ENCODE data around the gene CEPT1. TPM values are rescaled to one million over a fixed set of nuclear protein-coding genes. Genes with fewer than 3 reads are reported as not detected.

Gene CEPT1
- total RNA-seq, 2 experiments from 2014 or later: 23.9 to 28.8 TPM

DNA sequence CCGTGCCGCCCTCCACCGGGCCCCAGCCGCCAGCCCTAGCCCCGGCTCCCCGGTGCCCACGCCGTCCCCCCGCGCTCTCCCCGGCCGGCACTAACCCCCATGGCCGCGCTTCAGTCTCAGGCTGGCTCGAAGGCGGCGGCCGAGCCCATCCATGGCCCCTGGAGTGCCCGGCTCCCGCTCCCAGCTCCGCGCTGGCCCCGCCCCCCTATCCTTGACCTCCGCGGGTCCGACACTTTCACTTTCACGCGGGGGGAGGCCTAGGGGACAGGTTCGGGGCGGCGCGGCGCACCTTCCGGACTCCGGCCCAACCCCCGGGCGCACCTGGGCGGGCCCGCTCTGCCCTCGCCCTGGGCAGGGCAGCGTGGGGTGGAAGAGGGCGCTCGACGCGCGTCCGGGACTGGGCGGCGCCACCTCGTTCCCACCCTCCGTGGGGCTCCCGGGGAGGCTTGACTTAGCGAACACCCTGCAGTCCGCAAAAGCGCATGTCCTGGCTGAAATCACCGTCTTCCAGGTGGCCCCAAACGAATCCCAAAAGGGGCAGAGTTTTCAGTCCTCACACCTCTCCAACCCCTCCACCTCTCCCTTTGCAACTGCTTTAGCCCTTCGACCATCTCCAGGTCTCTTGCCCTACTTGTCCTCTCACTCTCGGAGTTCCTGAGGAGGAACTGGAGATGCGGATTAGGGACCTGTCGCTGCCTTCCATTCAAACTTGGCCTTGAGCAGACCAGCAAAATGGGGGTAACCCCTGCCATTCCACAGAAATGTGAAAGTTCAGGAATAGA, 64.4 kb downstream of the CEPT1 start:
- CTCF ChIA-PET: interaction anchor here (1.5 to 7.8 kb wide), 2 partner anchors 13 to 19 kb away, joined by 6 to 143 read pairs; no protein-coding TSS in a partner anchor

DNA sequence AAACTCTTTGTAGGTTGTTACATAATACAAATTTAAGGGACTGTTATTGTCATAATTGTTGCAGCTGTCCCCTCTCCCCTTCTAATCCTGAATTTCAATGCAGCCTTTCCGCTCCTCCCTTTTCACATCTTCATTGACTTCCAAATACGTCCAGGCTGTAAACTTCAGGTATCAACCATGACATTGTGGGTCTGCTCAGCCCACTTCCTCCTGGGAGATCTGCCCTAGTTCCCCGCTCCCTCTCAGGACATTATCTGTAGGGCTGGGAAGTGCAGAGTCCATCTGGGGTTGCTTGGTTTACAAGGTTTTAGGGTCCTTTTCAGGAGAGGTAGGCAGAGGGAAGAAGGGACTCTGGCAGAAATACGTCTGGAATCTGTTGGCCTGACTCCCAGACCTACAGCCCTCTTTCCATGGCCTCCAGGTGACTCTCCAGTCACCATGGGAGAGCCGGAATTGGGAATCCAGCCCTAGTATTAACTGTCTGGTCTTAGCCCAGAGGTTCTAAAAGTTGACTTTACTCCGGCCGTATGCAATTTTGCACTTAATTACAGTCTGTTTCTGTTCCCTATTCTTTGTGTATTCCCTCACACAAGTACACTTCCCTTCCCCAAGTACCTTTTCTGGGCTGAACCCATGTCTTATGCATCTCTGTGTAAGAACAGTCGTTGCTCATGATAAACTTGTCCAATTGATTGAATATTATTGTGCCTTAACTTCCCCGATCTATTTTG, 65.1 kb downstream of the CEPT1 start:
- Mint-ChIP-seq H3K4me3 (peak overlapping the region; percentile 67), H3K27me3 (no peaks in the 10 kb centered on the region), H3K27ac (peak overlapping the region; percentile 79), H3K4me1 (ENCODE audit: low read depth) (peaks cover 38% of the 10 kb centered on the region), H3K9me3 (no peaks in the 10 kb centered on the region), H3K36me3 (peaks cover 5% of the 10 kb centered on the region)
- POLR2A ChIA-PET: no interaction called here
- intact Hi-C loops (cut with micrococcal nuclease): loop anchor here (1.0 to 10.0 kb wide), 6 partner anchors 10 to 552 kb away; partner anchors contain the start of genes ATP5PB, DDX20, LRIF1 and WDR77
- CTCF ChIA-PET: interaction anchor here (7.8 kb wide), 1 partner anchor 13 kb away, joined by 143 read pairs; no protein-coding TSS in a partner anchor
- no peak for DNase-seq

More for the DNA sequence above, 64.4 kb downstream of the CEPT1 start:
- peak overlapping the region; percentile 92 for H3K4me3 Mint-ChIP-seq
- peak overlapping the region; percentile 97 for H3K27ac Mint-ChIP-seq
- no peaks in the 10 kb centered on the region for H3K9me3 Mint-ChIP-seq
- POLR2A ChIA-PET: interaction anchor here (1.0 to 13.7 kb wide), 3 partner anchors 9 to 13 kb away, joined by 4 to 256 read pairs (median 12); no protein-coding TSS in a partner anchor
- H3K36me3 Mint-ChIP-seq: peaks cover 12% of the 10 kb centered on the region
- peaks cover 38% of the 10 kb centered on the region for H3K4me1 Mint-ChIP-seq (ENCODE audit: low read depth)
- H3K27me3 Mint-ChIP-seq: no peaks in the 10 kb centered on the region
- intact Hi-C loops (cut with micrococcal nuclease): loop anchor here (1.0 to 10.0 kb wide), 6 partner anchors 11 to 553 kb away; partner anchors contain the start of genes ATP5PB, DDX20, LRIF1 and WDR77
- DNase-seq: peak; percentile 79

DNA sequence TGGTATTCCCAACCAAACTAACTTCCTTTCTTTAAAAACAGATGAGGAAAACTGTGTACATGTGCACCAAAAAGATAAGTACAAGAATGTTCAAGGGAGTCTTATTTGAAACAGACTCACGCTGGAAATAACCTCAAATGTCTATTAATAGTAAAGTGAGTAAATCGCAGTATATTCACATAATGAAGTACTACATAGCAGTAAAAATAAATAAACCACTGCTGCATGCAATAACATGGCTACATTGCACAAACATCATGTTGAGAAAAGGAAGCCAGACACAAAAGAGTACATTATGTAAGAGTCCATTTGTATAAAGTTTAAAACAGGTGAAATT, 65.7 kb downstream of the CEPT1 start:
- H3K27ac Mint-ChIP-seq: no peak overlapping the region
- intact Hi-C loops (cut with micrococcal nuclease): loop anchor here (10.0 kb wide), 1 partner anchor 241 kb away; the partner anchor contains the start of gene LRIF1
- H3K4me1 Mint-ChIP-seq (ENCODE audit: low read depth): peaks cover 37% of the 10 kb centered on the region
- DNase-seq: no peak
- H3K27me3 Mint-ChIP-seq: no peaks in the 10 kb centered on the region
- H3K9me3 Mint-ChIP-seq: no peaks in the 10 kb centered on the region
- no peak overlapping the region for H3K4me3 Mint-ChIP-seq
- H3K36me3 Mint-ChIP-seq: peaks cover under 1% of the 10 kb centered on the region
- CTCF ChIA-PET: no interaction called here
- POLR2A ChIA-PET: no interaction called here

DNA sequence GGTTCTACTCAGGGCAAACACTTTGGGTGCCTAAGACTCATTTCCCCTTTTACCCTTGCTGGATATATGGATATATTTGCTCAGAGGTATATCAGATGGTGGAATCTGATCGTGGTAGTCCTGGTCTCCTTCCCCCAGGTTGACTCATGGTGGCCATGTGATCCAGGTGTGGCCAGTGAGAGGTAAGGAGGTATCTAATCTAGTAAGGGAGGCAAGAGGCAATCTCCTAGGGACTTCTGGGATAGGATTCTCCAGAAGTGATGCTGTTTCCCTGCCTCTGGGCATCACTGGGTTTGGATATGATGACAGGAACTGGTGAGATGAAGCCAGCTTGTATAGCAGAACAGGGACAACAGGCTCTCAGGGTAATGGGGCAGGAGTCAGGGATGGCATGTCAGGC, 68.9 kb downstream of the CEPT1 start:
- DNase-seq: no peak
- intact Hi-C loops (cut with micrococcal nuclease): loop anchor here (10.0 kb wide), 1 partner anchor 244 kb away; the partner anchor contains the start of gene LRIF1
- Mint-ChIP-seq H3K36me3 (no peaks in the 10 kb centered on the region), H3K9me3 (no peaks in the 10 kb centered on the region), H3K27me3 (no peaks in the 10 kb centered on the region), H3K4me1 (ENCODE audit: low read depth) (peaks cover 35% of the 10 kb centered on the region), H3K27ac (no peak overlapping the region), H3K4me3 (no peak overlapping the region)
- ChIA-PET POLR2A (no interaction called here), CTCF (no interaction called here)

DNA sequence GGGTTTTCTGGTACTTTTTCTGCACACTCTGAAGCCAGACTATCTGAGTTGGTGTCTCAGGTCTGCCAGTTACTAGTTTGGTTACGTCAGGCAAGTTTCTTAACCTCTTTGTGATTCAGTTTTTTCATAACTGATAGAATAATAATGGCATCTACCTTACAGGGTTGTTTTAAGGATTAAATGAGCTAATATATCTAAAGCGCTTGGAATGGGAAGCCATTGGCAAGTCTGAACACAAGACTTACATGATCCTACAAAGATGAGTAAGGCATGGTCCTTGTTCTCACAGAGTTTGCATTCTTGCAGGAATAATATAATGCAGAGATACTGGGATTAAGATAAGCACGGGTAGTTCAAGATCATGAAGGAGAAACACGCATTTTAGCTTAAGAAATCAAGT, 69.6 kb downstream of the CEPT1 start:
- intact Hi-C loops (cut with micrococcal nuclease): loop anchor here (10.0 kb wide), 2 partner anchors 245 to 875 kb away; partner anchors contain the start of genes LRIF1 and RBM15
- Mint-ChIP-seq H3K4me3 (no peak overlapping the region), H3K36me3 (no peaks in the 10 kb centered on the region), H3K9me3 (no peaks in the 10 kb centered on the region), H3K4me1 (ENCODE audit: low read depth) (peaks cover 41% of the 10 kb centered on the region), H3K27ac (no peak overlapping the region), H3K27me3 (no peaks in the 10 kb centered on the region)
- CTCF ChIA-PET: no interaction called here
- no peak for DNase-seq
- POLR2A ChIA-PET: no interaction called here

DNA sequence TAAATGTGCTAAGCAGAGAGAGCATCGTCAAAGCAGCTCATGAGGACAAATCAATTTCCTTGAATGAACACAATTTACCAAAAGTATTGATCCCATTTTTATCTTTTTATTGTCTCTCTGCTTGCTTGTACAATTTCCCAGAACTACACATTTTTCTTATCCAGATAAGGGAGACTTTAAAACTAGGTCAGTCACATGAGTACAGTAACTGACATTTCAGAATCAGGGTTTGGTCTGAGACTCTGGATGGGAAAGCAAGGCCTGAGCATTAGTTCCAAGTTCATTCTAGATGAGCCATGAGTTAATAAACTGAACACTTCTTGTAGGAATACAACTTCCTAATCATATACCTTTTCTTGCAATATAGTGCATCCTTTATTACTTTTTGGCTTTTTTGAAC, 71.9 kb downstream of the CEPT1 start:
- no peaks in the 10 kb centered on the region for H3K9me3 Mint-ChIP-seq
- POLR2A ChIA-PET: no interaction called here
- H3K36me3 Mint-ChIP-seq: no peaks in the 10 kb centered on the region
- intact Hi-C loops (cut with micrococcal nuclease): loop anchor here (10.0 kb wide), 1 partner anchor 877 kb away; the partner anchor contains the start of gene RBM15
- CTCF ChIA-PET: no interaction called here
- H3K27me3 Mint-ChIP-seq: peaks cover 3% of the 10 kb centered on the region
- H3K4me3 Mint-ChIP-seq: no peak overlapping the region
- H3K4me1 Mint-ChIP-seq (ENCODE audit: low read depth): peaks cover 50% of the 10 kb centered on the region
- H3K27ac Mint-ChIP-seq: no peak overlapping the region
- no peak for DNase-seq

DNA sequence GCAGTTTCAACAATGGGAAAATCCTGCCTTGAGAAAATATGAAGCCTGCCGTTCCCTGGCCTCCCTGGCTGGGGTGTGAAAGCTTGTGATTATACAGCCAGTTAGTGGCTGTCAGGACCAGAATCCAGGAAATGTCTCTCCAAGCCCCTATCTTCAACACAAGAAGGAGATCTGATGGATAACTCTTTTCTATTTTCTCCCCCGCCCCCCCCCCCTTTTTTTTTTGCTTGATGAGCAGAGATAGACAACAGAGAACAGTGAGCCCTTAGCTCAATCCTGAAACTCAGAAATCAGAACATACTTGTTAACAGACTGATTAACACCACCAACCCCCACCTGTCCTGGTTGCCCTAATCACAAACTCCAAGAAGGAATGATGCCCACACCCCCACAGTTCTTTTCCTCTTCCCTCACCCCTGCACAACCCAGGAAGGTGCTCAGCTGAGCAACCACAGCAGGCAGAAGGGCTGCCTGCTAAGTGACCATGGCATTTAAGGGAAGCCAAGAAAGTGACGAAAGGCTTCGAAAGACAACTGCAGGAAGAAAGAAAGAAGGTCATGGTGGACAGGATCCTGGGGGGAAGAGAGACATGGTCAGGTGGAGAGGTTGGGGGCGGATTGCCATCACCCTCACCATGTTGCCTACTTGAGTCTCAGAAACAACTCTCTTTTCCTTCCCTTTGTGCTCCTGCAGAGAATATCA, 72.8 kb downstream of the CEPT1 start:
- POLR2A ChIA-PET: no interaction called here
- DNase-seq: no peak
- Mint-ChIP-seq H3K27ac (peak overlapping the region; percentile 95), H3K27me3 (peaks cover 3% of the 10 kb centered on the region), H3K9me3 (no peaks in the 10 kb centered on the region), H3K4me3 (no peak overlapping the region), H3K4me1 (ENCODE audit: low read depth) (peaks cover 59% of the 10 kb centered on the region), H3K36me3 (no peaks in the 10 kb centered on the region)
- intact Hi-C loops (cut with micrococcal nuclease): loop anchor here (10.0 kb wide), 1 partner anchor 878 kb away; the partner anchor contains the start of gene RBM15
- CTCF ChIA-PET: no interaction called here

DNA sequence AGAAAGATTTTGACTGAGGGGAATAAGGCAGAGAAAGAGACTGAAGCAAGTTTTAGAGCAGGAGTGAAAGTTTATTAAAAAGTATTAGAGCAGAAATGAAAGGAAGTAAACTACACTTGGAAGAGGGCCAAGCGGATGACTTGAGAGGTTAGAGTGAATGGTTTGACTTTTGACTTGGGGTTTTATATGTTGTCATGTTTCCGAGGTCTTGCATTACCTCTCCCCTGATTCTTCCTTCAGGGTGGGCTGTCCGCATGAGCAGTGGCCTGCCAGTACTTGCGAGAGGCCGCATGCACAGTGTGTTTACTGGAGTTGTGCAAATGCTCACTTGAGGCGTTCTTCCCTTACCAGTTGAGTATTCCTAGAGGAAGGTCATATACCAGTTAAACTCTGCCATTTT, 73.4 kb downstream of the CEPT1 start:
- ChIA-PET CTCF (interaction anchor here (1.8 to 8.8 kb wide), 3 partner anchors 10 to 187 kb away, joined by 11 to 143 read pairs (median 15); partner anchors contain the start of gene DENND2D), POLR2A (interaction anchor here (1.2 to 8.8 kb wide), 3 partner anchors 15 to 379 kb away, joined by 3 to 256 read pairs (median 5); partner anchors contain the start of gene DENND2D)
- DNase-seq: no peak
- H3K27me3 Mint-ChIP-seq: peaks cover 3% of the 10 kb centered on the region
- H3K4me3 Mint-ChIP-seq: no peak overlapping the region
- H3K4me1 Mint-ChIP-seq (ENCODE audit: low read depth): peaks cover 65% of the 10 kb centered on the region
- H3K27ac Mint-ChIP-seq: peak overlapping the region; percentile 95
- intact Hi-C loops (cut with micrococcal nuclease): loop anchor here (10.0 kb wide), 1 partner anchor 879 kb away; the partner anchor contains the start of gene RBM15
- H3K36me3 Mint-ChIP-seq: no peaks in the 10 kb centered on the region
- H3K9me3 Mint-ChIP-seq: no peaks in the 10 kb centered on the region

DNA sequence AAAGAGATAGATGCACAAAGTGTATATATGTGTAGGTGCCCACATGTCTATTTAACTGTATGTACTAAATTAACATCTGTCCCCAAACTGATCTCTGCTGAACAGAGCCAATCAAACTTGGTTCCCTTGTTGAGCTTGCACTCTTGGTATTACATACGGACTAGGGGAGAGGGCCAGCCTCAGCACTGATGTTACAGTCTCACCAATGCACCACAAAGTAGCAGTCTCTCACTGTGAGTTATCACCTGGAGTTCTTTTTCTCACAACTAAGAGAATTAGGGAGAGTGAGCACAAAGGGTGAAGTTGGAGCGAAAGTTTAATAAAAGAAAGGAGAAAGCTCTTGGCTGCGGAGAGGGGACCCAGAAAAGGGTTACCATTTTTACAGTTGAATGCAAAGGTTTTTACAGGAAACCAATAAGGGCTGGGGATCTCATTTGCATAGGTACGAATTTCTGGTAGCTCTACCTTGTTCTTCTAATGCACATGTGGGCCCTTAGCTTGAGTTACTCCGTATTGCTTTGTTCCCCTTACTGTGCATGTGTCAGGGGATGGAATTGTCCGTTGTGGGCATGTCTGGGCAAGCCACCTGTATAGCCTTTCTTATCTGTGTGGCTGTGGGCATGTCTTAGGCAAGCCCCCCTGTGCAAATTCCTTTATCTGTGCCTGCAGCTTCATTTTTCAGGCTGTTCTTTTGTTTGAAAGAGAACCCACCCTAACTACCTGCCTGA, 74.2 kb downstream of the CEPT1 start:
- Mint-ChIP-seq H3K27ac (peak overlapping the region; percentile 95), H3K4me1 (ENCODE audit: low read depth) (peaks cover 72% of the 10 kb centered on the region), H3K27me3 (peaks cover 3% of the 10 kb centered on the region), H3K36me3 (no peaks in the 10 kb centered on the region), H3K9me3 (no peaks in the 10 kb centered on the region), H3K4me3 (peak overlapping the region; percentile 66)
- ChIA-PET CTCF (interaction anchor here (0.6 to 8.8 kb wide), 6 partner anchors 9 to 533 kb away, joined by 3 to 143 read pairs (median 8); partner anchors contain the start of gene DENND2D), POLR2A (interaction anchor here (0.9 to 8.8 kb wide), 4 partner anchors 14 to 378 kb away, joined by 3 to 256 read pairs (median 4); partner anchors contain the start of gene DENND2D)
- peak; percentile 45 for DNase-seq
- intact Hi-C loops (cut with micrococcal nuclease): loop anchor here (10.0 kb wide), 1 partner anchor 879 kb away; the partner anchor contains the start of gene RBM15

DNA sequence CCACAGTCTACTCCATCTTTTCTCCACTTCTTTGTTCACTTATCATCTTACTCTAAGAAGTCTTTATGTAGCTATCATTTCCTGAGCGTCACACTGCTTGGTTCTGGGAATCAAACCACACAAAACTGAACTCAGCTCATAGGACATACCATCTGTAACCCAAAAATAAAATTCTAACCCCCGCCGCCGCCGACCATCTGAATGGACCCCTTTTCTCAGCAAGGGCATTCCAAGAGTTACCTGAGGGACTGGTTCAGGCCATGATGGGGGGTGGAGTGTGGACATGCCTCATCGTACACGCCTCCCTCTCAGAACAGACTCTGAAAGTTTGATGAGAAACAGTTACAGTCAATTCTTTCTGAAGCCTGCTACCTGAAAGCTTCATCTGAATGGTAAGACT, 74.9 kb downstream of the CEPT1 start:
- CTCF ChIA-PET: interaction anchor here (0.9 to 8.8 kb wide), 8 partner anchors 8 to 226 kb away, joined by 3 to 143 read pairs (median 6); partner anchors contain the start of genes CHI3L2 and DENND2D
- H3K4me3 Mint-ChIP-seq: peak overlapping the region; percentile 66
- peak; percentile 80 for DNase-seq

More for the DNA sequence above, 74.9 kb downstream of the CEPT1 start:
- intact Hi-C loops (cut with micrococcal nuclease): loop anchor here (1.0 to 10.0 kb wide), 2 partner anchors 11 to 880 kb away; partner anchors contain the start of gene RBM15
- Mint-ChIP-seq H3K27me3 (peaks cover 3% of the 10 kb centered on the region), H3K9me3 (no peaks in the 10 kb centered on the region), H3K4me1 (ENCODE audit: low read depth) (peaks cover 78% of the 10 kb centered on the region), H3K36me3 (no peaks in the 10 kb centered on the region), H3K27ac (peak overlapping the region; percentile 95)
- POLR2A ChIA-PET: interaction anchor here (0.9 to 8.8 kb wide), 4 partner anchors 14 to 378 kb away, joined by 3 to 256 read pairs (median 4); partner anchors contain the start of gene DENND2D

Data from activated CD4-positive, alpha-beta memory T cell treated with anti-CD3 and anti-CD28 coated beads for 36 hours (primary cell).